Measurements from ENCODE around the gene GALNT8.

The GALNT8 gene

GRCh38 chr12:4786795-4787194 is 66.6 kb downstream of the GALNT8 start:
- H3K27ac ChIP-seq (ENCODE audit: low read depth, low read length), result no peak overlapping the region
- no peaks in the 10 kb centered on the region for H3K36me3 ChIP-seq (ENCODE audit: control insufficient read depth, insufficient read depth, low read length)
- H3K27me3 ChIP-seq (ENCODE audit: control insufficient read depth, insufficient read depth, low read length), result no peaks in the 10 kb centered on the region
- no peak overlapping the region for H3K9ac ChIP-seq (ENCODE audit: low read length)
- no peak overlapping the region for H3K4me3 ChIP-seq (ENCODE audit: low read length)
- H3K4me1 ChIP-seq (ENCODE audit: control insufficient read depth, insufficient read depth, low read length), result no peaks in the 10 kb centered on the region

GRCh38 chr12:4787965-4788364 is 67.8 kb downstream of the GALNT8 start:
- Histone ChIP-seq H3K27ac (ENCODE audit: low read depth, low read length) (no peak overlapping the region), H3K4me3 (ENCODE audit: low read length) (no peak overlapping the region), H3K9ac (ENCODE audit: low read length) (no peak overlapping the region), H3K4me1 (ENCODE audit: control insufficient read depth, insufficient read depth, low read length) (no peaks in the 10 kb centered on the region), H3K27me3 (ENCODE audit: control insufficient read depth, insufficient read depth, low read length) (no peaks in the 10 kb centered on the region), H3K36me3 (ENCODE audit: control insufficient read depth, insufficient read depth, low read length) (no peaks in the 10 kb centered on the region)

- no peak overlapping the region for H3K27ac ChIP-seq (ENCODE audit: low read depth, low read length)
- H3K9ac ChIP-seq (ENCODE audit: low read length), result no peak overlapping the region
- H3K4me1 ChIP-seq (ENCODE audit: control insufficient read depth, insufficient read depth, low read length), result no peaks in the 10 kb centered on the region
- H3K36me3 ChIP-seq (ENCODE audit: control insufficient read depth, insufficient read depth, low read length), result no peaks in the 10 kb centered on the region
- H3K27me3 ChIP-seq (ENCODE audit: control insufficient read depth, insufficient read depth, low read length), result no peaks in the 10 kb centered on the region
- no peak overlapping the region for H3K4me3 ChIP-seq (ENCODE audit: low read length)
Measured at GRCh38 chr12:4789776-4790175, 69.6 kb downstream of the GALNT8 start.

- Histone ChIP-seq H3K9ac (ENCODE audit: low read length) (no peak overlapping the region), H3K27me3 (ENCODE audit: control insufficient read depth, insufficient read depth, low read length) (no peaks in the 10 kb centered on the region), H3K4me1 (ENCODE audit: control insufficient read depth, insufficient read depth, low read length) (no peaks in the 10 kb centered on the region), H3K36me3 (ENCODE audit: control insufficient read depth, insufficient read depth, low read length) (no peaks in the 10 kb centered on the region), H3K27ac (ENCODE audit: low read depth, low read length) (no peak overlapping the region), H3K4me3 (ENCODE audit: low read length) (no peak overlapping the region)
Measured at GRCh38 chr12:4791497-4791896, 71.3 kb downstream of the GALNT8 start.

- Histone ChIP-seq H3K4me1 (ENCODE audit: control insufficient read depth, insufficient read depth, low read length) (no peaks in the 10 kb centered on the region), H3K4me3 (ENCODE audit: low read length) (no peak overlapping the region), H3K9ac (ENCODE audit: low read length) (no peak overlapping the region), H3K36me3 (ENCODE audit: control insufficient read depth, insufficient read depth, low read length) (no peaks in the 10 kb centered on the region), H3K27me3 (ENCODE audit: control insufficient read depth, insufficient read depth, low read length) (no peaks in the 10 kb centered on the region), H3K27ac (ENCODE audit: low read depth, low read length) (no peak overlapping the region)
Measured at GRCh38 chr12:4794491-4794890, 74.3 kb downstream of the GALNT8 start.

GRCh38 chr12:4796216-4796615 is 76.0 kb downstream of the GALNT8 start:
- H3K27me3 ChIP-seq (ENCODE audit: control insufficient read depth, insufficient read depth, low read length), result no peaks in the 10 kb centered on the region
- H3K9ac ChIP-seq (ENCODE audit: low read length), result no peak overlapping the region
- no peaks in the 10 kb centered on the region for H3K4me1 ChIP-seq (ENCODE audit: control insufficient read depth, insufficient read depth, low read length)
- no peaks in the 10 kb centered on the region for H3K36me3 ChIP-seq (ENCODE audit: control insufficient read depth, insufficient read depth, low read length)
- H3K4me3 ChIP-seq (ENCODE audit: low read length), result no peak overlapping the region
- H3K27ac ChIP-seq (ENCODE audit: low read depth, low read length), result no peak overlapping the region

- Histone ChIP-seq H3K4me1 (ENCODE audit: control insufficient read depth, insufficient read depth, low read length) (no peaks in the 10 kb centered on the region), H3K27me3 (ENCODE audit: control insufficient read depth, insufficient read depth, low read length) (no peaks in the 10 kb centered on the region), H3K9ac (ENCODE audit: low read length) (no peak overlapping the region), H3K27ac (ENCODE audit: low read depth, low read length) (no peak overlapping the region), H3K36me3 (ENCODE audit: control insufficient read depth, insufficient read depth, low read length) (no peaks in the 10 kb centered on the region), H3K4me3 (ENCODE audit: low read length) (no peak overlapping the region)
Measured at GRCh38 chr12:4796694-4797482, 76.7 kb downstream of the GALNT8 start.

GRCh38 chr12:4800555-4800954 is 80.4 kb downstream of the GALNT8 start:
- Histone ChIP-seq H3K36me3 (ENCODE audit: control insufficient read depth, insufficient read depth, low read length) (no peaks in the 10 kb centered on the region), H3K27ac (ENCODE audit: low read depth, low read length) (no peak overlapping the region), H3K27me3 (ENCODE audit: control insufficient read depth, insufficient read depth, low read length) (no peaks in the 10 kb centered on the region), H3K9ac (ENCODE audit: low read length) (no peak overlapping the region), H3K4me3 (ENCODE audit: low read length) (no peak overlapping the region), H3K4me1 (ENCODE audit: control insufficient read depth, insufficient read depth, low read length) (no peaks in the 10 kb centered on the region)

GRCh38 chr12:4802841-4803240 is 82.6 kb downstream of the GALNT8 start:
- no peaks in the 10 kb centered on the region for H3K27me3 ChIP-seq (ENCODE audit: control insufficient read depth, insufficient read depth, low read length)
- H3K9ac ChIP-seq (ENCODE audit: low read length), result no peak overlapping the region
- H3K4me1 ChIP-seq (ENCODE audit: control insufficient read depth, insufficient read depth, low read length), result no peaks in the 10 kb centered on the region
- H3K27ac ChIP-seq (ENCODE audit: low read depth, low read length), result no peak overlapping the region
- H3K36me3 ChIP-seq (ENCODE audit: control insufficient read depth, insufficient read depth, low read length), result no peaks in the 10 kb centered on the region
- H3K4me3 ChIP-seq (ENCODE audit: low read length), result no peak overlapping the region

GRCh38 chr12:4806439-4807115 is 86.4 kb downstream of the GALNT8 start:
- H3K4me3 ChIP-seq (ENCODE audit: low read length), result no peak overlapping the region
- H3K9ac ChIP-seq (ENCODE audit: low read length), result no peak overlapping the region
- H3K4me1 ChIP-seq (ENCODE audit: control insufficient read depth, insufficient read depth, low read length), result no peaks in the 10 kb centered on the region
- no peaks in the 10 kb centered on the region for H3K36me3 ChIP-seq (ENCODE audit: control insufficient read depth, insufficient read depth, low read length)
- H3K27me3 ChIP-seq (ENCODE audit: control insufficient read depth, insufficient read depth, low read length), result peaks cover 7% of the 10 kb centered on the region
- no peak overlapping the region for H3K27ac ChIP-seq (ENCODE audit: low read depth, low read length)

- Histone ChIP-seq H3K9ac (ENCODE audit: low read length) (no peak overlapping the region), H3K4me3 (ENCODE audit: low read length) (no peak overlapping the region), H3K27ac (ENCODE audit: low read depth, low read length) (no peak overlapping the region), H3K36me3 (ENCODE audit: control insufficient read depth, insufficient read depth, low read length) (no peaks in the 10 kb centered on the region), H3K4me1 (ENCODE audit: control insufficient read depth, insufficient read depth, low read length) (no peaks in the 10 kb centered on the region), H3K27me3 (ENCODE audit: control insufficient read depth, insufficient read depth, low read length) (peaks cover 7% of the 10 kb centered on the region)
Measured at GRCh38 chr12:4807116-4807783, 87.0 kb downstream of the GALNT8 start.

- Histone ChIP-seq H3K4me1 (ENCODE audit: control insufficient read depth, insufficient read depth, low read length) (no peaks in the 10 kb centered on the region), H3K27me3 (ENCODE audit: control insufficient read depth, insufficient read depth, low read length) (peaks cover 7% of the 10 kb centered on the region), H3K36me3 (ENCODE audit: control insufficient read depth, insufficient read depth, low read length) (no peaks in the 10 kb centered on the region), H3K4me3 (ENCODE audit: low read length) (no peak overlapping the region), H3K27ac (ENCODE audit: low read depth, low read length) (no peak overlapping the region), H3K9ac (ENCODE audit: low read length) (no peak overlapping the region)
Measured at GRCh38 chr12:4807813-4808212, 87.6 kb downstream of the GALNT8 start.
